ENCODE data around the gene ABCA13. TPM values are rescaled to one million over a fixed set of nuclear protein-coding genes. Genes with fewer than 3 reads are reported as not detected.

The ABCA13 gene
- polyA plus RNA-seq, 3 donors = 0.19 to 0.38 TPM; not detected in 1

DNA sequence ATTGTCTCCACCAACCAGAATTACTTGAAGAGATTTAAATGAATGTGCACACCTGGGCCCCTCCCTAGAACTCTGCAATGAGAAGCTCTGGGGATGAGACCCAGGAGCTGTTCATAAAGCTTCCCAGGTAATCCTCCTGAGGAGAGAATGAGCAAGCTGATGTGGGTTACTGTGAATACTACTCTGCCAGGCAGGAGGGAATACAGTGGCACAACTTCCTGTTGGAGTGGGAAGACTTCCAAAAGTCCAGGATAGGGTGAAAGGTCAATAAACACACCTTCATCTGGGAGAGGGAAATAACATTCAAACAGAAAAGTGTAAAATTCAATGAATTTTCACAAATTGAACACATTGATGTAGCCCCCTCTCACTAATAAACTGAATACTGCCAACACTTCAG is 351.4 kb downstream of the ABCA13 start:
- no peak overlapping the region for H3K27ac ChIP-seq (ENCODE audit: low read depth, low read length)

DNA sequence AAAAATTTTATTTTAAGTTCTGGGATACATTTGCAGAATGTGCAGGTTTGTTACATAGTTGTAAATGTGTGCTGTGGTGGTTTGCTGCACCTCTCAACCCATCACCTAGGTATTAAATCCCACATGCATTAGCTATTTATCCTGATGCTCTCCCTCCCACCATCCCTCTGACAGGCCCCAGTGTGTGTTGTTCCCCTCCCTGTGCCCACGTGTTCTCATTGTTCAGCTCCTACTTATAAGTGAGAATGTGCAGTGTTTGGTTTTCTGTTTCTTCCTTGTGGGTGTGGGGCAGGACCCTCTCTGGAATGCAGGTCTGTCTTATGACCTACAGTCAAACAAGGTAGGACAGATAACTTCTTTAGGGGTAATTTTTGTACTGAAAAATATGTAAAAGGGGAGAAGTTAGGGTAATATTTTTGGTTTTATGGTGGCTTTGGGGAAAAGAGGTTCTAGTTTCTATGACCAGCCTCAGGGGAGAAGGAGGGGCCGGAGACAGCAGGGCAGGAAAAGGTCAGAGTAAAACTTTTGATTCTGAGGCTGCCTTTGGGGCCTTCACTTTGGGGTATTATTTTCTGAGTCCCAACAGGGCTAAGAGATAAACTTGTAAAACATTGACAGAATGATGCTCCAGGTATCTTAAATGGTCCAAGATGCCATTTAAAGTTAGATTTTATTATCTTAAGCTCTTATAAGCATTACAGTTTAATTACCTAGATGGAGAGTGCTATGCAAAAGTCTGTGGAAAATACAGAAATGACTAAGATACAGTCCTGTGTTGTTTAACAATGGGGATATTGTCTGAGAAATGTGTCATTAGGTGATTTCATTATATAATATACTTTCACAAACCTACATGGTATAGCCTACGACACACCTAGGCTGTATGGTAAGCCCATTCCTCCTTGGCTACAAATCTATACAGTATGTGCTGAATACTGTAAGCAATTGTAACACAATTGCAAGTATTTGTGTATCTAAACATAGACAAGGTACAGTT is 354.8 kb downstream of the ABCA13 start:
- 53 to 67% (median 65%) methylated on average over 3 of the region's 3 CpGs for WGBS, 3 donors
- no peak overlapping the region for H3K27ac ChIP-seq (ENCODE audit: low read depth, low read length)

DNA sequence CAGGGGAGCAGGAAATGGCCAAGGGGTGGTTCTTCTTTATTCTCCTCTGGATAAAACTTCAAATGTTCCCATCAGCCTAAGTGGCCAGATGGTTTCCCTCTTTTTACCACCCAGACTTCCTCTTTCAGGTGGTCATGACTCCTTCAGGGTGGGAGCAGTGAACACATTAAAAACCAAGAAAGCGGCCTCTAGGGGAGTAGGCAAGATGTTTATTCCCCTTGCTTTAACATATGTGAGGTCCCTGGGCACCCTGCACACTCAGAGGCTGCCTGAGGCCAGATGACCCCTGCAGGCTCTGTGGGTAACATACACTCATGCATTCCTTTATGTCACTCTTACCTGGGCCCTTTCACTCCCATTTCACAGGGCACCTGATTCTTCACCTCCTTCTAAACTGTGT is 357.4 kb downstream of the ABCA13 start:
- no peak overlapping the region for H3K27ac ChIP-seq (ENCODE audit: low read depth, low read length)
- WGBS, 3 donors = 33 to 45% (median 39%) methylated on average over 1 of the region's 1 CpG

DNA sequence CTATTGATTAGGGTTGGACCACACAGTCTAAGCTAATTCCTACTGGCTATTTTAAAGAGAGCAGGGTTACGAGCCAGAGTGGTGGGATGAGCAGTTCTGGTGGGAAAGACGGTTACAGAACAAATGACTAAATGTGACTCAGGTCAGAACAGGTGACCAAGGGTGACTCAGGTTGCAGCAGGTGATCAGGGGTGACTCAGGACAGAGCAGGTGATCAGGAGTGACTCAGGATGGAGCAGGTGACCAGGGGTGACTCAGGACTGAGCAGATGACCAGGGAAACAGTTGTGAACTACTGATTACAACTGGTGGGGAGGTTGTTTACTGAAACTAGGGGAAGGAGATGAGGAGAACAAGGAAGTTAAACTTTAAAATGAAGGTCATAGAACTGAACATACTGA is 366.3 kb downstream of the ABCA13 start:
- 90 to 96% (median 90%) methylated on average over 2 of the region's 2 CpGs for WGBS, 3 donors
- H3K27ac ChIP-seq (ENCODE audit: low read depth, low read length) = no peak overlapping the region

DNA sequence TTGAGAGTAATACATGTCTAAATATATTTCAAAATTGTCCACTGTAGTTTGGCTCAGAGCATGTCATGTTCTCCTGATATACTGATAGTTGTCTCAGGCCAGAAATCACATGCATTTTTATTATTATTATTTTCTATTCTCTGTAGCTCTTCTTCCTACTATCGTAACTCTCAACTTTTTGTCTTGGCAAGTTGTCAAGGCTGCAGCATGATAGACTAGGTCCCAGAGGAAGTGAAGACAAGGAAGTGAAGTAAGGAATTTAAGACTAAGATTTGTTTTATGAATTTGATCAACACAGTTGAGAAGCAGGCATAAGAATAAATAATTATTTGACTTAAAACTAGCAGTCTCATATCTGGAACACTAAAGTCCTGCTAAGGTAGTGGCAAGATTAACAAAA is 369.5 kb downstream of the ABCA13 start:
- WGBS, 3 donors = 25 to 57% (median 26%) methylated on average over 1 of the region's 1 CpG
- no peak overlapping the region for H3K27ac ChIP-seq (ENCODE audit: low read depth, low read length)

DNA sequence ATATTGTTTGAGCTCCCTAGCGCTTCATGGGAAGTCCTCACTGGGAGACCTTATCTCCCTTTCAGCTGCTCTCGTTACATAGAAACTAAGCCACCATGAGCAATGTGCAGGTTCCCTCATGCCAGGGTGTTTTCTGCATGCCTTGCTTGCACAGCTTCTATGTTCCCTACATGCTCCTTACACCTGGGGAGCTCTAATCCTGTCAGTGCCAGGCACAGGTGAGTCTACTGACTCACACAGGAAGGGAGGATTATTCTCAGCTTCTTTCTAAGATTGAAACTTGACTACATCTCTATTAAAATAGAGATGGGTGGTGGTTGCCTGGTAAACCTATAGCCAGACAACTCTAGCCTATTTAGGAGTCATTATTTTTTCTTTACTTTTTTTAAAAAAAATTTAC is 377.4 kb downstream of the ABCA13 start:
- 70 to 90% (median 87%) methylated on average over 2 of the region's 2 CpGs for WGBS, 3 donors
- no peak overlapping the region for H3K27ac ChIP-seq (ENCODE audit: low read depth, low read length)

DNA sequence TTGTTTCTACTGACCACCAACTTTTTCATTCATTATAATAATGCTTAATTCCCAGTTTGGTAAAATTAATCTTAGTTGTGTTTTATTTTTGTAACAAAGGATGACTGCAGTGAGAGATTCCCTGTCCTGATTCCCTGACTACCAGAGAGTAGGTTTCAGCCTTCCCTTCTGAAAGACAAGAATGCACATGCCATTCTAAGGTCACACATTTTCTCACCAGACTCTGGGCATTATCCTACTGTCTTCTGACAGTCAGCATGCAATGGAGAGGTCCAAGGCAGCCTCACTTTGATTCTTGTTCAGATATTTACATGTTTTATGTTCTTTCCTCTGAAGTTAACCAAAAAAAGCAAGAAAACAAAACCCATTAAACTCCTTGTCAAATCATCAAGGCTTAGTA is 380.4 kb downstream of the ABCA13 start:
- no peak overlapping the region for H3K27ac ChIP-seq (ENCODE audit: low read depth, low read length)

DNA sequence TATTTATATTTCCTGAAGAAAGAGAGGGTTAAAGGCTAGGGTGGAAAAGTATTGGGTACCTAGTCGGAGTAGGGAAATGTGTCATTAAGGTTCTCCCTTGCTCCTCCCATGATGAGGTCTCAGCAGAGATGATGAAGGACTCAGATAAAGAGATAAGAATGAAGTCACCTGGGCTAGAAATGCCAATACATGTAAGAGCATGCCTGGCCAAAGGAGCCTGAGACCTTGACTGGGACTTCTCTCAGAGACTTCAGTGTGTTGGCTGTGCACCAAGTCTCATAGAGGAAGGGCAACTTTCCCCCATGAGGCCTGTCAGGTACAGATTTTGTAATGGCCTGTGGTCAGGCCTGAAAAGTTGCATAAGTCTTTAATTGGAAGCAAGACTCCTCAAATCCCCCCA is 392.1 kb downstream of the ABCA13 start:
- no peak overlapping the region for H3K27ac ChIP-seq (ENCODE audit: low read depth, low read length)
- WGBS, 3 donors = 65 to 78% (median 75%) methylated on average over 1 of the region's 1 CpG

DNA sequence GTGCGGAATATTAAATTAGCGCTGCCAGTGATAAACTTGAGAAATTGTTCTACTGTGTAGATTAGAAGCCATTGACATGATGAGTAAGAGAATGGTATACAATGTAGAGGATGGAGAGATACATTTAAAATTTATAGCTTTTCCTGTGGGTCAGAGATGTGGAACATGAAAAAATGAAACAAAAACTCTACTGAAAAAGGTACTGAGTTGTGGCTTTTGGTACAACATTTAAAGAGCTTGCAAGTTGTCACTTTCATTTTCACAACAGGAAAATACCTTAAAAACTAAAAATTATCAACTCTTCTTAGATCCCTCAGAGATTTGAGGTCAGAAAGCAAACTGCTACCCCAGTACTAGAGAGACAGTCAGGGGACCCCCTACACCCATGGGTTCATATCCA is 404.3 kb downstream of the ABCA13 start:
- H3K27ac ChIP-seq (ENCODE audit: low read depth, low read length) = no peak overlapping the region
- WGBS, 3 donors = 91 to 98% (median 97%) methylated on average over 2 of the region's 2 CpGs

DNA sequence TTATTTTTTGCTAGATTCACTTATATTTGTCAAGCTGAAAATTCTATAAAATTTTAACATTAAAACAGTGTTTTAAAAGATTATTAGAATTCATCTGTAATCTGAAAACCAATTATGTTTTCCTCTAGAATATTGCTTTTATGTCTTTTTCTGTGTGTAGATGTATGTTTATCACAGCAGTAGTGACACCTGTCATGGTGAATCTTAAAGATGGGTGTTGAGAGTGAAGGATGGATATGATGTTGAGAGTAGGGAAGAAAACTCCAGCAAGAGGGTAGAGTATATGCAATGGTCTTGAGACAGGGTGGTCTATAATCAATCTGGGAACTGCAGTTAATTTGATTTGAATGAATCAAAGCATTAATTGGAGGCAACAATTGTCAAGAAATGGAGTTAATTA is 416.2 kb downstream of the ABCA13 start:
- no peak overlapping the region for H3K27ac ChIP-seq (ENCODE audit: low read depth, low read length)

DNA sequence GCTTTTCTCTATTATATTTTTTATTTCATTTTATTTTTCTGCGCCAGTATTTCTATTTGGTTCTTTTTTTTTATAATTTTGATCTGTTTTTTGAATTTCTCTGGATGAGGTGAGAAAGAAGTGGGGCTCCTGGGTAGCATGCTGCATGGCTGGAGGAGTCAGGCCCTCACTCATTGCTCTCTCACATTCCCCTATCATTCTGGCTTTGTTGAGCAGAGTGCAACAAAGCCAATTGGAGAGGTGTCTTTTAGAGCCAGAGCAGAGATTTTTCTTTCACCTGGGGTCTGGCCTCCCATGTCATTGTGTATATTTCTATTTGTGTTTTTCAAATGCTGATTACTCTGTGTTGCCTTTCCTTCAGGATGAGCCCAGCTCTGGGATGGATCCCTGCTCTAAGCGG is 423.1 kb downstream of the ABCA13 start:
- H3K27ac ChIP-seq (ENCODE audit: low read depth, low read length) = no peak overlapping the region
- WGBS, 3 donors = 85 to 97% (median 93%) methylated on average over 2 of the region's 2 CpGs

DNA sequence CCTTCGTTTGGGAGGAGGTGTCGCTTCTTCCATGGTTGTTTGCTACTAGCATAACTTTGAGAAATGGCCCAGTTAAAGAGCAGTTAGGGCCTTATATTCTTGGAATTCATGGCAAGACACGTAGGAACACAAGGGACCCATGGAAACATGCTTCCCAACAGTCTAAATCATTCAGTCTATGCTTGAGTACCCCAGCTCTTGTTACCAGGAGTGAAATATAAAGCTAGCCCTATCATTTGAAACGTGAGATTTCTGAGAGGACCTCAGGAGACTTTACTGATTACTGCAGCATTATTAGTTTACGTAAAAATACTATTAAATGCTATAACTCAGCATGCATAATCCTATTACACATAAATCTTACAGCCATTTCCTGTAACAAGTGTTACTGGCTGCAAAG is 424.5 kb downstream of the ABCA13 start:
- H3K27ac ChIP-seq (ENCODE audit: low read depth, low read length) = no peak overlapping the region
- 57 to 76% (median 74%) methylated on average over 5 of the region's 5 CpGs for WGBS, 3 donors

DNA sequence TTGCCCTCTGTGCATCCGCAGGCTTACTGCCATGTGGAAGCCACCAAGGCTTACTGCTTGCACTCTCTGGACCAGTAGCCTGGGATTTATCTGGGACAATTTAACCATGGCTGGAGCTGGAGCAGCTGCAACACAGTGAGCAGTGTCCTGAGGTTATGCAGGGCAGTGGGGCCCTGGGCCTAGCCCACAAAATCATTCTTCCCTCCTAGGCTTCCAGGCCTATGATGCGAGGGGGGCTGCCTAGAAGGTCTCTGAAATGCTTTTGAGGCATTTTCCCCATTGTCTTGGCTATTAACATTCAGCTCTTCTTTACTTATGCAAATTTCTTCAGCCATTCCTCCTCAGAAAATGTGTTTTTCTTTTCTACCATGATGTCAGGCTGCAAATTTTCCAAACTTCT is 439.4 kb downstream of the ABCA13 start:
- 69 to 89% (median 86%) methylated on average over 2 of the region's 2 CpGs for WGBS, 3 donors
- no peak overlapping the region for H3K27ac ChIP-seq (ENCODE audit: low read depth, low read length)

DNA sequence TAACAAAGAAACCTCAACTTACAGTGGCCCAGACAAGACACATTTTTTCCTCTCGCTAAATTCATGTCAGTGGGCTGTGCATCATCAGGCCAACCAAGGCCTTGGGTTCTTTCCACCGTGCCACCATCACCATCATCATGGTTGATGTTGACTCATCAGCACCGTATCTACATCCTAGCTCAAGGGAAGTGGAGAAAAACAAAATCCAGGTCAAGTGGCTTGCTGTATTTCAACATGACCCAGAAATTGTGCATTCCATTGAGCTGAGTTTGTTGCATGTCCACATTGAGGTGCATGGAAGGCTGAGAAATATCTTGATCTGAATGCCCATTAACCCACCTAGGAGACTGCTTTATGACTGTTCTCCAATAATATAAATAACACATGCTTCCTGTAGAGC is 440.7 kb downstream of the ABCA13 start:
- 76 to 94% (median 80%) methylated on average over 3 of the region's 3 CpGs for WGBS, 3 donors
- no peak overlapping the region for H3K27ac ChIP-seq (ENCODE audit: low read depth, low read length)

DNA sequence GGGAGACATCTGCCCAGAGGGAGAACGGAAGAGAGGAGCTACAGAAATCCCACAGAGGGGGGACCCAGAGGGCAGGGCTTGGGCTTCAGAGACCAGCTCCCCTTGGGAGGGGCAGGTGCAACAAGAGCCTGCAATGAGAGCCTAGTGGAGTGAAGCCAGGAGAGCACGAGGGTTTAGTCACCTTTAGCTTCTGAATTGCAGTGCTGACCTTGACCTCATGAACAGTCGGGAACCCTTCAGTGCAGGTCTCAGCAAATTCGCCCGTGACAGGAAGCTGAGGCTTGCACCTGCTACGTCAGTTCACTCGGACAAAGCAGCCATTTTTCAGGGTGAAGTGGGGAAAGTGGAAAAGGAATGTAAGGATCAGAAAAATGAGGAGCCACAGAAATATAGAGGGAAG is 446.2 kb downstream of the ABCA13 start:
- H3K27ac ChIP-seq (ENCODE audit: low read depth, low read length) = no peak overlapping the region
- WGBS, 3 donors = 53 to 78% (median 74%) methylated on average over 7 of the region's 7 CpGs

DNA sequence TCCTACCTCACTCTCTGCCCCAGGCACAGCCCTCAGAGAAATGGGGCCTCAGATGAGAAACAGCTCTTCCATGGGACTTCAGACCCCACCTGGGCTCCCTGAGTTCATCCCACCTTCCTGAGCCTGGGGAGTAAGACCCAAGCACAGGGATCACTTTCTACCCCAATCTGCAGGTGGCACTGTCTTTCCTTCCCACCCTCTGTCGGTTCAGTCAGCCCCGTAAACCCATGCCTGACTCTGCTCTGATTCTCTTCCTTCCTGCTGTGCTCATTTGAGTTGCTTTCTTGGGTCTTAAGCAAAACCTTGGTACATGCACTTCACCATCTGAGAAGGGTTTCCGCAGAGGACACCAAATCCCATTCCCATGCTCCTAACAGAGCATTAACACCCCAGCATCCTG is 446.7 kb downstream of the ABCA13 start:
- H3K27ac ChIP-seq (ENCODE audit: low read depth, low read length) = no peak overlapping the region
- WGBS, 3 donors = 78 to 92% (median 84%) methylated on average over 3 of the region's 3 CpGs

DNA sequence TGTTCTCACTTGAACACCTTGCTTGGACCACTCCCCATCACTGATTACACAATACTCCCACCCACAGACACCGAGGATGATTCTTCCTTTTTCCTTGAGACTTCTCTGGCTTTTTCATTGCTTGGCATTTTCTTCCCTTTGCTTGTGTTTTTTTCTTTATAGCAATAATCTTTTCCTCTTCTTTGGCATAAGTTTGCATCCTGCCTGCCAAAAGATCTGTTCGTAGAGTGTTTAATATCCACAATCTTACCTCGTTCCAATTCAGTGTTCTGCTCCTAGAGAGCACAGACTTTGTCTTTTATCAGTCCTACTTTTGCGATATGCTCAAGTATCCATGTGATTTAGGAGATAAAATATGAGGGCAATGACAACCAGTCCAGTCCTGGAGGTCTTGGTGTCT is 449.8 kb downstream of the ABCA13 start:
- no peak overlapping the region for H3K27ac ChIP-seq (ENCODE audit: low read depth, low read length)
- WGBS, 3 donors = 43 to 51% (median 46%) methylated on average over 4 of the region's 4 CpGs

DNA sequence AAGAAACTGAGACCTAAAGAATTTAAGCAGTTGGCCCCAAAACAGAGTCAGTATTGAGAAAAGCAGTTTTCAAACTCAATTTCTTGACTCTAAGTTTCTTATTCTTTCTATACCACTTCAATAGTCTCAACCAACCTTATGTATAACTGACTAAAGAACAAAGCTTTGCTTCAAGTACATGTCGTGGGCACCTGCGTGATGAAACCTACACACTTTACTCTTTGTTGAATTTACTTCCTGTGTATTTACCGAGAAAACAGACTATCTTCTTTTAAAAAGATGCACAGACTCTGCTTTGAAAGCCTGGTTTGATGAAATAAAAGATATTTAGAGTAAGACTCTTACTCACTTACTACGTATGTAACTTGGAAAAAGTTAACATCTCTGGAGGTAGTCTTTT is 455.9 kb downstream of the ABCA13 start:
- 77 to 90% (median 88%) methylated on average over 4 of the region's 4 CpGs for WGBS, 3 donors

DNA sequence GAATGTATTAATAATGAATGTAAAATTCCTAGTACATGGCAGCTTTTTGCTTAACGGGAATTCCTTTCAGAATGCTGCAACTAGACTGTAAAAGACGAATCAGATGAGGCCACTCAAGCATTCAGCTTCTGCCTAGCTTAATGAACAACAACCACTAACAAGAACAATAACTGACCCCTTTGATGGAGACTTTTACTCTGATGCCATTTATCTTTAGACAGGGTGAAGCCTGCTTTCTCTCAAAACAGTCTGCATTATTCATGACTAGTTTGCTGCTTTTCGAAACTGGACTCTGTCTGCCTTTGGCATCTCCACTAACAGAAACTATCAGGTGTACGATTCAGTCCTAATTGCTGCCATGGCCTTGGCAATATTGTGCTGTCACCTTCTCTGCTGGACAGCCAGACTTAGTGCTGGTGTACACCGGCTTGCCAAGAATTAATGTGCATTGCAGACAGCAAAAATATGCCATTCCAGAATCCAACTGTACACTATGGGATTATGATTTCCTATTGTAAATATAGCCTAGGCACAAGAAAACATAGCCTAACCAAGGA is 457.6 kb downstream of the ABCA13 start:
- WGBS, 3 donors = 62 to 72% (median 69%) methylated on average over 5 of the region's 5 CpGs
- no peak overlapping the region for H3K27ac ChIP-seq (ENCODE audit: low read depth, low read length)

More for the DNA sequence above, 455.9 kb downstream of the ABCA13 start:
- H3K27ac ChIP-seq (ENCODE audit: low read depth, low read length) = no peak overlapping the region

DNA sequence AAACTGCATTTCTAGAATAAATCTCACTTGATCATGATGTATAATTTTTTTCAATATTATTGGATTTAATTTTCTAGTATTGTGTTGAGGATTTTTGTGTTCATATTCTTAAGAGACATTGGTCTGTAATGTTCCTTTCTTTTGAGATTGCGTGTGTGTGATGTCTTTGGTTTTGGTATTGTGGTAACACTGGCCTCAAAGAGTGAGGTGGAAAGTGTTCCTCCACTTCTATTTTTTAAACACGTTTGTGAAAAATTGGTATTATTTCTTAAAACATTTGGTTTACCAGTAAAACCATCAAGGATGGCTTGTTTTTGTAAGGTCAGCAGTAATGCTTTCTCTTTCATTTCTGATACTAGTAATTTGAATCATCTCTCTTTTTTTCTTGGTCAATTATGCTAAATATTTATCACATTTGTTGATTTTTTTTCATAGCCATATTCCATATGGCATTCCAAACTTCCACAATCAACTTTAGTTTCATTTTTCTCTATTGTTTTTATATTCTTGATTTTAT is 462.9 kb downstream of the ABCA13 start:
- WGBS, 3 donors = 64 to 81% (median 80%) methylated on average over 2 of the region's 2 CpGs

More for the DNA sequence above, 462.9 kb downstream of the ABCA13 start:
- no peak overlapping the region for H3K27ac ChIP-seq (ENCODE audit: low read depth, low read length)

Data from adipose tissue (tissue), 3 donors.